SU-DHL-6 (cell line): ENCODE results near the gene LTB.

Experiments used
- CTCF ChIP-seq: fragments of 200-600 bp; sonication (generic); IDR thresholded peaks from one replicate; pipeline ENCODE4 v1.5.1; 2017; ENCODE audit warnings: antibody characterized with exemption, mild to moderate bottlenecking, low read length, moderate library complexity; ENCODE audit not compliant: insufficient read depth, poor library complexity, severe bottlenecking
- EZH2phosphoT487 ChIP-seq: fragments of 200-600 bp; sonication (generic), shearing (Covaris generic); conservative IDR thresholded peaks from 2 replicates; pipeline ENCODE4 v1.6.1; 2018; ENCODE audit warnings: mild to moderate bottlenecking, antibody characterized with exemption, low read length, moderate library complexity, mixed read lengths

GRCh38 chr6:31579546-31580437, 2.4 kb downstream of the LTB start:
- TF ChIP-seq CTCF (no peak), EZH2phosphoT487 (no peak)
